ENCODE data around the gene NAP1L4. TPM values are rescaled to one million over a fixed set of nuclear protein-coding genes. Genes with fewer than 3 reads are reported as not detected.

NAP1L4 gene
- total RNA-seq, 2 experiments from 2014 or later, result 262 to 285 TPM

DNA sequence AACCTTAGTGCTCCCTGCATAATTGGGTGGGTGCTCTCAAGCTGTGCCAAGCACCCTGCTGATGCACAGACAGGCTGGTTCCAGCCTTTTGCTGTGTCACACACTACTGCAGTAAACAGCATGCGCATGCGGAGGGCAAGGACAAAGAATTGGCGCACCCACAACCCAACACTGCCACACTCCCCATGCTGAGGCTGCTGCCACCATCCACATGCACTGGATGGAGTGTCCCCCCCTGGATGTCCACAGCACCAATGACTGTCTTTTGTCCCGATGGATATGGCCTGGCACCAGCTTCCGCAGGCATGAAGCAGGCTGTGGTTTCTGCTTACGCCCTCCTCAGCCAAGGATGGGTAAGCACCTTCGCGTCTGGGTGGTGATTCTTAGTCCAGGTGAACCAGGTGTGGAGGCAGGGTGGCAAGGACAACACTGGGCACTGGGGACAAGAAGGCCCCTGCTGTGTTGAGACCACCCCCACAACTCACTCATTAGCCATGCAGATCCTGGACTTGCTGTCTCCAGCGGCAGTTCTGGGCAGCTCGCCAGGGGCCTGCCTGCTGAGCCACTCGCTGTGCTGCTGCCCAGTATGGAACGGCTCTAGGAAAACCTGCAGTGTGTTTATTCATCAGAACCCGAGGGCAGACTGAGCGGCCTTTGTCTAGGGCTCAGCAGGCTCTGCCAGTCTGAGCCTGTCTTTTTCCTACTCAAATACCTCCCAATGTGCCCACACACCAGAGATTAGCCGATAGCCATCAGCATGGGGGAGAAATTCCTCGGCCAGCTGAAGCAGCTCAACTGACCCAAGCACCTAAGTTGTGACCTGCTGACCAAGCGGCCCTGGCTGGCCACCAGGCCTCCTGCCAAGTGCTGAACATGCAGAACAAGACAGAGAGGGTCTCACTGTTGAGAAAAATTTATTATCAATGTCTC is 8.2 kb upstream of the NAP1L4 start:
- no peaks in the 10 kb centered on the region for H3K27me3 Mint-ChIP-seq
- intact Hi-C loops (cut with DNase I, micrococcal nuclease), result no loop called here
- H3K36me3 ChIP-seq (ENCODE audit: insufficient read depth, low read length), result peaks cover 54% of the 10 kb centered on the region
- H3K4me1 Mint-ChIP-seq (ENCODE audit: low read depth), result no peaks in the 10 kb centered on the region
- no peaks in the 10 kb centered on the region for H3K4me1 ChIP-seq (ENCODE audit: insufficient read depth, low read length)
- no peak overlapping the region for H3K4me3 Mint-ChIP-seq
- no peak for ATAC-seq (ENCODE audit: poor library complexity)
- peaks cover 50% of the 10 kb centered on the region for H3K36me3 Mint-ChIP-seq (ENCODE audit: low read depth)
- ChIA-PET POLR2A (no interaction called here), CTCF (interaction anchor here (1.7 kb wide), 1 partner anchor 13 kb away, joined by 3 read pairs; no protein-coding TSS in a partner anchor)
- no peaks in the 10 kb centered on the region for H3K9me3 ChIP-seq (ENCODE audit: control insufficient read depth in 1 of 2, insufficient read depth in 1 of 2, low read length in 2 of 2)
- H3K27me3 ChIP-seq (ENCODE audit: control insufficient read depth in 1 of 2, insufficient read depth in 2 of 2, low read length in 2 of 2), result no peaks in the 10 kb centered on the region
- H3K4me3 ChIP-seq (ENCODE audit: low read length), result no peak overlapping the region
- no peak overlapping the region for H3K27ac Mint-ChIP-seq
- no peak overlapping the region for H3K27ac ChIP-seq (ENCODE audit: low read depth in 1 of 2, low read length in 2 of 2)
- no peaks in the 10 kb centered on the region for H3K9me3 Mint-ChIP-seq
- DNase-seq, result no peak
- TF ChIP-seq, protein P1, sequence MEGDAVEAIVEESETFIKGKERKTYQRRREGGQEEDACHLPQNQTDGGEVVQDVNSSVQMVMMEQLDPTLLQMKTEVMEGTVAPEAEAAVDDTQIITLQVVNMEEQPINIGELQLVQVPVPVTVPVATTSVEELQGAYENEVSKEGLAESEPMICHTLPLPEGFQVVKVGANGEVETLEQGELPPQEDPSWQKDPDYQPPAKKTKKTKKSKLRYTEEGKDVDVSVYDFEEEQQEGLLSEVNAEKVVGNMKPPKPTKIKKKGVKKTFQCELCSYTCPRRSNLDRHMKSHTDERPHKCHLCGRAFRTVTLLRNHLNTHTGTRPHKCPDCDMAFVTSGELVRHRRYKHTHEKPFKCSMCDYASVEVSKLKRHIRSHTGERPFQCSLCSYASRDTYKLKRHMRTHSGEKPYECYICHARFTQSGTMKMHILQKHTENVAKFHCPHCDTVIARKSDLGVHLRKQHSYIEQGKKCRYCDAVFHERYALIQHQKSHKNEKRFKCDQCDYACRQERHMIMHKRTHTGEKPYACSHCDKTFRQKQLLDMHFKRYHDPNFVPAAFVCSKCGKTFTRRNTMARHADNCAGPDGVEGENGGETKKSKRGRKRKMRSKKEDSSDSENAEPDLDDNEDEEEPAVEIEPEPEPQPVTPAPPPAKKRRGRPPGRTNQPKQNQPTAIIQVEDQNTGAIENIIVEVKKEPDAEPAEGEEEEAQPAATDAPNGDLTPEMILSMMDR (IDR thresholded peaks at IDR 0.05), result no peak

DNA sequence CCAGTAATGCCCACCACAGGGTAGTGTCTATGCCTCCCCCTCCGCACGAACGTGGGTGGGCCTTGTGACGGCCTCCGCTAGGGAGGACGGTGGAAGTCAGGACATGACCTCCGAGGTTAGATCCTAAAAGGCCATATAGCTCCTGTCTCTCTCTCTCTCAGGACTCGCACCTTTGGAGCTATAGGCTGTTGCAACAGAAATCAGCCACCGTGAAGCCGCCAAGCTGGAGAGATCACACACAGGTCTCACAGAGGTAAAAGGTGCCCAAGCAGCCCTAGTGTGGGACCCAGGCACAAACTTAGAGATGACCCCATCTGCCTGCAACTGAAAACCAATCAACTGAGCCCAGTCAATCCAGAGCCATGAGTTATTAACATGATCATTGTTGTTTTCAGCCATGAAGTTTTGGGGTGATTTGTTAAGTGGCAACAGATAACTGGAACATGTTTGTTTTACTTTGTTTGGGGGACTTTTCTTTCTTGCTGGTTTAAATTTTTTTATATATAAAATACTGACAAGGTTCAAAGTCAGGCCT is 7.4 kb upstream of the NAP1L4 start:
- no peak overlapping the region for H3K4me3 Mint-ChIP-seq
- H3K36me3 Mint-ChIP-seq (ENCODE audit: low read depth), result peaks cover 48% of the 10 kb centered on the region
- H3K4me1 Mint-ChIP-seq (ENCODE audit: low read depth), result no peaks in the 10 kb centered on the region
- ChIA-PET CTCF (no interaction called here), POLR2A (interaction anchor here (2.1 kb wide), 1 partner anchor 13 kb away, joined by 9 read pairs; no protein-coding TSS in a partner anchor)
- Histone ChIP-seq H3K9me3 (ENCODE audit: control insufficient read depth in 1 of 2, insufficient read depth in 1 of 2, low read length in 2 of 2) (no peaks in the 10 kb centered on the region), H3K27ac (ENCODE audit: low read depth in 1 of 2, low read length in 2 of 2) (no peak overlapping the region), H3K36me3 (ENCODE audit: insufficient read depth, low read length) (peaks cover 49% of the 10 kb centered on the region), H3K4me1 (ENCODE audit: insufficient read depth, low read length) (no peaks in the 10 kb centered on the region), H3K27me3 (ENCODE audit: control insufficient read depth in 1 of 2, insufficient read depth in 2 of 2, low read length in 2 of 2) (no peaks in the 10 kb centered on the region), H3K4me3 (ENCODE audit: low read length) (no peak overlapping the region)
- no peaks in the 10 kb centered on the region for H3K9me3 Mint-ChIP-seq
- TF ChIP-seq, protein P1 (IDR thresholded peaks at IDR 0.05), result no peak
- intact Hi-C loops (cut with DNase I, micrococcal nuclease), result loop anchor here in 1 of 2 experiments (5.0 kb wide), 1 partner anchor 733 kb away; no protein-coding TSS in a partner anchor
- no peaks in the 10 kb centered on the region for H3K27me3 Mint-ChIP-seq
- H3K27ac Mint-ChIP-seq, result no peak overlapping the region
- DNase-seq (no peak), ATAC-seq (ENCODE audit: poor library complexity) (no peak)

DNA sequence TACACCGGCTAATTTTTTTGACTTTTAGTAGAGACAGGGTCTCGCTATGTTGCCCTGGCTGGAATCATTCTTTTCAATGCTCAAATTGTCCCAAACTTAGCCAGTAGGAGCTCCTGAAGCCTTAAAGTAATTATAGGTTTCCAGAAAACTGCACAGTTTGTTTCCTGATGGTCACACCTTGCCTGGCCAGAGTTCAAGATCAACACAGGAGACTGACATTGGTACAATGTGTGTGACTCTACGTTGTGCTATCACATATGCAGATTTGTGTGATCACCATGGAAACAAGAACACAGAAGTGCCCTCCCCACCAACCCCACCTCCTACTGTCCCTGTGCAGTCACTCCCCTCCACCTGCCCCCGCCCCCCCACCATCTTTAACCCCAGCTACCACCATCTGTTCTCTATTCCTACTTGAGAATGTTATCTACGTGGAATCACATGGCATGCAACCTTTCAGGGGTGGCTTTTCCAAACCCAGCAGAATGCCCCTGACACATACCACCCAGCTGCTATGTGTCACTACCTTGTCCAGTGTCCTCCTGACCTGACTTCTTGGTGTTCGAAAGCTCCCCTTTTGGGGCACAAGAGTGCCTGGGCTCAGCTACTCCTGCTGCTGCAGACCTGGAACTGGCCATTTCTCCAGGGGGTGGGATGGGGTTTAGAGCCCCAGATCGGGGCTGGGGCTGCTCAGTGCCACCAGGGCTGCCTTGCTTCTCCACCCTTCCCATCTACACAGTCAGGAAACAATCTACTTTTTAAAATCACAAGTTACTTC is 6.1 kb upstream of the NAP1L4 start:
- Histone ChIP-seq H3K4me1 (ENCODE audit: insufficient read depth, low read length) (no peaks in the 10 kb centered on the region), H3K27ac (ENCODE audit: low read depth in 1 of 2, low read length in 2 of 2) (no peak overlapping the region), H3K4me3 (ENCODE audit: low read length) (no peak overlapping the region), H3K9me3 (ENCODE audit: control insufficient read depth in 1 of 2, insufficient read depth in 1 of 2, low read length in 2 of 2) (no peaks in the 10 kb centered on the region), H3K27me3 (ENCODE audit: control insufficient read depth in 1 of 2, insufficient read depth in 2 of 2, low read length in 2 of 2) (no peaks in the 10 kb centered on the region), H3K36me3 (ENCODE audit: insufficient read depth, low read length) (peaks cover 36% of the 10 kb centered on the region)
- Mint-ChIP-seq H3K4me3 (no peak overlapping the region), H3K4me1 (ENCODE audit: low read depth) (no peaks in the 10 kb centered on the region), H3K36me3 (ENCODE audit: low read depth) (peaks cover 35% of the 10 kb centered on the region), H3K27me3 (no peaks in the 10 kb centered on the region), H3K27ac (no peak overlapping the region), H3K9me3 (no peaks in the 10 kb centered on the region)
- POLR2A ChIA-PET, result interaction anchor here (1.4 to 2.1 kb wide), 2 partner anchors 14 to 16 kb away, joined by 6 to 9 read pairs; no protein-coding TSS in a partner anchor
- CTCF ChIA-PET, result interaction anchor here (0.7 kb wide), 1 partner anchor 68 kb away, joined by 3 read pairs; no protein-coding TSS in a partner anchor
- ATAC-seq (ENCODE audit: poor library complexity), result no peak
- no peak for DNase-seq
- TF ChIP-seq, protein P1 (IDR thresholded peaks at IDR 0.05), result no peak
- intact Hi-C loops (cut with DNase I, micrococcal nuclease), result loop anchor here in 1 of 2 experiments (5.0 kb wide), 1 partner anchor 734 kb away; no protein-coding TSS in a partner anchor
